Measurements from ENCODE around the gene SHBG. TPM values are rescaled to one million over a fixed set of nuclear protein-coding genes. Genes with fewer than 3 reads are reported as not detected.
A peak's percentile ranks its signal among the peaks of the same experiment; 100 is the strongest.

SHBG gene
- total RNA-seq, 1 experiment from 2014 or later = not detected

GRCh38 chr17:7606280-7606679 is 23.7 kb upstream of the SHBG start:
- DNase-seq (ENCODE audit: low spot score) = no peak
- Histone ChIP-seq H3K36me3 (ENCODE audit: insufficient read depth, low read length, poor library complexity, severe bottlenecking) (peaks cover 59% of the 10 kb centered on the region), H3K27me3 (replicated peaks; ENCODE audit: insufficient read depth, low read depth, low read length, poor library complexity) (no peaks in the 10 kb centered on the region), H3K4me3 (ENCODE audit: low read depth, low read length, poor library complexity, severe bottlenecking) (no peak overlapping the region), H3K9me3 (ENCODE audit: low read depth, low read length, poor library complexity, severe bottlenecking) (no peaks in the 10 kb centered on the region), H3K27ac (ENCODE audit: low read depth, low read length, poor library complexity, severe bottlenecking) (no peak overlapping the region), H3K4me1 (ENCODE audit: insufficient read depth, low read length, poor library complexity, severe bottlenecking) (no peaks in the 10 kb centered on the region)
- BruUV-seq (replicated peaks) = no TSS peak
- TF ChIP-seq EZH2 (IDR thresholded peaks at IDR 0.05; ENCODE audit: borderline replicate concordance, low read depth, low read length, poor library complexity, severe bottlenecking) (no peak), CTCF (conservative IDR thresholded peaks at IDR 0.05; ENCODE audit: low read depth, low read length) (no peak)
- intact Hi-C loops (cut with micrococcal nuclease; ENCODE audit: unreplicated experiment) = no loop called here
- CTCF ChIA-PET = no interaction called here
- POLR2A ChIA-PET (ENCODE audit: low non-redundant PET) = no interaction called here

- Histone ChIP-seq H3K27ac (ENCODE audit: low read depth, low read length, poor library complexity, severe bottlenecking) (no peak overlapping the region), H3K36me3 (ENCODE audit: insufficient read depth, low read length, poor library complexity, severe bottlenecking) (peaks cover 19% of the 10 kb centered on the region), H3K4me1 (ENCODE audit: insufficient read depth, low read length, poor library complexity, severe bottlenecking) (peaks cover 20% of the 10 kb centered on the region), H3K4me3 (ENCODE audit: low read depth, low read length, poor library complexity, severe bottlenecking) (no peak overlapping the region), H3K9me3 (ENCODE audit: low read depth, low read length, poor library complexity, severe bottlenecking) (no peaks in the 10 kb centered on the region), H3K27me3 (replicated peaks; ENCODE audit: insufficient read depth, low read depth, low read length, poor library complexity) (no peaks in the 10 kb centered on the region)
- intact Hi-C loops (cut with micrococcal nuclease; ENCODE audit: unreplicated experiment) = no loop called here
- BruUV-seq (replicated peaks) = no TSS peak
- no peak for DNase-seq (ENCODE audit: low spot score)
- POLR2A ChIA-PET (ENCODE audit: low non-redundant PET) = no interaction called here
- CTCF ChIA-PET = no interaction called here
- no peak for TF ChIP-seq CTCF (conservative IDR thresholded peaks at IDR 0.05; ENCODE audit: low read depth, low read length)
- no peak for TF ChIP-seq EZH2 (IDR thresholded peaks at IDR 0.05; ENCODE audit: borderline replicate concordance, low read depth, low read length, poor library complexity, severe bottlenecking)
These were observed 19.3 kb upstream of the SHBG start for GRCh38 chr17:7610641-7611040.

- intact Hi-C loops (cut with micrococcal nuclease; ENCODE audit: unreplicated experiment) = no loop called here
- BruUV-seq (replicated peaks) = no TSS peak
- TF ChIP-seq EZH2 (IDR thresholded peaks at IDR 0.05; ENCODE audit: borderline replicate concordance, low read depth, low read length, poor library complexity, severe bottlenecking) = no peak
- TF ChIP-seq CTCF (conservative IDR thresholded peaks at IDR 0.05; ENCODE audit: low read depth, low read length) = no peak
- peak overlapping the region; percentile 55 for H3K27ac ChIP-seq (ENCODE audit: low read depth, low read length, poor library complexity, severe bottlenecking)
- CTCF ChIA-PET = interaction anchor here (1.3 kb wide), 1 partner anchor 76 kb away, joined by 3 read pairs; the partner anchor contains the start of gene WRAP53
- no peak for DNase-seq (ENCODE audit: low spot score)
- H3K4me1 ChIP-seq (ENCODE audit: insufficient read depth, low read length, poor library complexity, severe bottlenecking) = peaks cover 20% of the 10 kb centered on the region
- H3K27me3 ChIP-seq (replicated peaks; ENCODE audit: insufficient read depth, low read depth, low read length, poor library complexity) = no peaks in the 10 kb centered on the region
- H3K4me3 ChIP-seq (ENCODE audit: low read depth, low read length, poor library complexity, severe bottlenecking) = peak overlapping the region; percentile 92
- POLR2A ChIA-PET (ENCODE audit: low non-redundant PET) = no interaction called here
- H3K9me3 ChIP-seq (ENCODE audit: low read depth, low read length, poor library complexity, severe bottlenecking) = no peaks in the 10 kb centered on the region
- H3K36me3 ChIP-seq (ENCODE audit: insufficient read depth, low read length, poor library complexity, severe bottlenecking) = peaks cover 11% of the 10 kb centered on the region
These were observed 18.2 kb upstream of the SHBG start for GRCh38 chr17:7611635-7612293.

Measured in A673 (cell line).